Activated naive CD8-positive, alpha-beta T cell (primary cell): ENCODE measurements around the gene LRCH4.
"Not testable (repeated sequence)": the region's sequence is repeated elsewhere in the genome, so short reads cannot be mapped to it uniquely, and the experiment has no call there.

Experiments
- H3K27ac Mint-ChIP-seq: one replicate; pipeline ENCODE4 v1.8.0; 2021; ENCODE audit warnings: mixed read lengths
- H3K27me3 Mint-ChIP-seq: one replicate; pipeline ENCODE4 v1.8.0; 2021; ENCODE audit warnings: mixed read lengths
- H3K36me3 Mint-ChIP-seq: one replicate; pipeline ENCODE4 v1.8.0; 2021; ENCODE audit warnings: mixed read lengths
- H3K4me1 Mint-ChIP-seq: one replicate; pipeline ENCODE4 v1.8.0; 2021; ENCODE audit warnings: low read depth, mixed read lengths
- H3K4me3 Mint-ChIP-seq: one replicate; pipeline ENCODE4 v1.8.0; 2021; ENCODE audit warnings: mild to moderate bottlenecking, mixed read lengths
- H3K9me3 Mint-ChIP-seq: one replicate; pipeline ENCODE4 v1.8.0; 2021; ENCODE audit warnings: low read depth, mixed read lengths

Gene LRCH4

GRCh38 chr7:100568896-100569844 lies 16.8 kb downstream of the LRCH4 start:
- H3K36me3 Mint-ChIP-seq, result no peaks in the 10 kb centered on the region
- no peaks in the 10 kb centered on the region for H3K9me3 Mint-ChIP-seq
- peak overlapping the region; percentile 60 for H3K4me3 Mint-ChIP-seq
- peaks cover 38% of the 10 kb centered on the region for H3K4me1 Mint-ChIP-seq
- H3K27ac Mint-ChIP-seq, result peak overlapping the region; percentile 34
- no peaks in the 10 kb centered on the region for H3K27me3 Mint-ChIP-seq

GRCh38 chr7:100568176-100568895 lies 17.6 kb downstream of the LRCH4 start:
- Mint-ChIP-seq H3K27me3 (no peaks in the 10 kb centered on the region), H3K9me3 (no peaks in the 10 kb centered on the region), H3K36me3 (no peaks in the 10 kb centered on the region), H3K4me1 (peaks cover 41% of the 10 kb centered on the region), H3K27ac (peak overlapping the region; percentile 16), H3K4me3 (peak overlapping the region; percentile 60)

GRCh38 chr7:100567751-100568175 lies 18.2 kb downstream of the LRCH4 start:
- Mint-ChIP-seq H3K36me3 (no peaks in the 10 kb centered on the region), H3K9me3 (no peaks in the 10 kb centered on the region), H3K4me1 (peaks cover 41% of the 10 kb centered on the region), H3K4me3 (no peak overlapping the region), H3K27ac (no peak overlapping the region), H3K27me3 (no peaks in the 10 kb centered on the region)

GRCh38 chr7:100567031-100567730 lies 18.7 kb downstream of the LRCH4 start:
- no peak overlapping the region for H3K27ac Mint-ChIP-seq
- no peaks in the 10 kb centered on the region for H3K36me3 Mint-ChIP-seq
- no peaks in the 10 kb centered on the region for H3K27me3 Mint-ChIP-seq
- no peaks in the 10 kb centered on the region for H3K9me3 Mint-ChIP-seq
- H3K4me1 Mint-ChIP-seq, result peaks cover 38% of the 10 kb centered on the region
- no peak overlapping the region for H3K4me3 Mint-ChIP-seq

GRCh38 chr7:100566018-100566531 lies 19.9 kb downstream of the LRCH4 start:
- Mint-ChIP-seq H3K27me3 (no peaks in the 10 kb centered on the region), H3K4me1 (peaks cover 32% of the 10 kb centered on the region), H3K9me3 (no peaks in the 10 kb centered on the region), H3K27ac (no peak overlapping the region), H3K36me3 (no peaks in the 10 kb centered on the region), H3K4me3 (no peak overlapping the region)

GRCh38 chr7:100565133-100565571 lies 20.8 kb downstream of the LRCH4 start:
- no peaks in the 10 kb centered on the region for H3K36me3 Mint-ChIP-seq
- no peaks in the 10 kb centered on the region for H3K9me3 Mint-ChIP-seq

GRCh38 chr7:100564405-100564804 lies 21.5 kb downstream of the LRCH4 start:
- not testable (repeated sequence) for H3K4me3 Mint-ChIP-seq, H3K27me3 Mint-ChIP-seq, H3K9me3 Mint-ChIP-seq, H3K36me3 Mint-ChIP-seq
- Mint-ChIP-seq H3K27ac (peak overlapping the region; percentile 22), H3K4me1 (peaks cover 26% of the 10 kb centered on the region)

More at GRCh38 chr7:100565133-100565571, 20.8 kb downstream of the LRCH4 start:
- H3K27ac Mint-ChIP-seq, result no peak overlapping the region
- no peaks in the 10 kb centered on the region for H3K27me3 Mint-ChIP-seq
- H3K4me3 Mint-ChIP-seq, result no peak overlapping the region
- peaks cover 27% of the 10 kb centered on the region for H3K4me1 Mint-ChIP-seq

- Mint-ChIP-seq H3K4me3 (no peak overlapping the region), H3K36me3 (no peaks in the 10 kb centered on the region), H3K27ac (no peak overlapping the region), H3K9me3 (no peaks in the 10 kb centered on the region), H3K27me3 (no peaks in the 10 kb centered on the region), H3K4me1 (peaks cover 24% of the 10 kb centered on the region)
These were observed 22.0 kb downstream of the LRCH4 start for GRCh38 chr7:100563809-100564400.

GRCh38 chr7:100563100-100563564 lies 22.8 kb downstream of the LRCH4 start:
- peaks cover 18% of the 10 kb centered on the region for H3K4me1 Mint-ChIP-seq
- no peak overlapping the region for H3K27ac Mint-ChIP-seq
- H3K36me3 Mint-ChIP-seq, result no peaks in the 10 kb centered on the region
- no peaks in the 10 kb centered on the region for H3K9me3 Mint-ChIP-seq
- H3K4me3 Mint-ChIP-seq, result no peak overlapping the region
- H3K27me3 Mint-ChIP-seq, result no peaks in the 10 kb centered on the region

- Mint-ChIP-seq H3K27me3 (no peaks in the 10 kb centered on the region), H3K4me1 (peaks cover 12% of the 10 kb centered on the region), H3K9me3 (no peaks in the 10 kb centered on the region), H3K36me3 (no peaks in the 10 kb centered on the region), H3K27ac (no peak overlapping the region), H3K4me3 (no peak overlapping the region)
These were observed 23.5 kb downstream of the LRCH4 start for GRCh38 chr7:100562195-100563099.

GRCh38 chr7:100561491-100562194 lies 24.3 kb downstream of the LRCH4 start:
- Mint-ChIP-seq H3K27ac (no peak overlapping the region), H3K4me3 (no peak overlapping the region), H3K4me1 (peaks cover 12% of the 10 kb centered on the region), H3K9me3 (no peaks in the 10 kb centered on the region), H3K27me3 (no peaks in the 10 kb centered on the region), H3K36me3 (no peaks in the 10 kb centered on the region)

GRCh38 chr7:100559127-100559526 lies 26.8 kb downstream of the LRCH4 start:
- Mint-ChIP-seq H3K9me3 (no peaks in the 10 kb centered on the region), H3K27ac (no peak overlapping the region), H3K27me3 (no peaks in the 10 kb centered on the region), H3K36me3 (peaks cover 4% of the 10 kb centered on the region), H3K4me3 (no peak overlapping the region), H3K4me1 (peaks cover 6% of the 10 kb centered on the region)

GRCh38 chr7:100556541-100556940 lies 29.4 kb downstream of the LRCH4 start:
- H3K9me3 Mint-ChIP-seq, result no peaks in the 10 kb centered on the region
- H3K27ac Mint-ChIP-seq, result peak overlapping the region; percentile 81
- H3K4me3 Mint-ChIP-seq, result no peak overlapping the region
- H3K36me3 Mint-ChIP-seq, result peaks cover 7% of the 10 kb centered on the region
- no peaks in the 10 kb centered on the region for H3K27me3 Mint-ChIP-seq
- H3K4me1 Mint-ChIP-seq, result peaks cover 3% of the 10 kb centered on the region
